HG02884 (cell line): Measurements from ENCODE around the gene STMP1.
A peak's percentile ranks its signal among the peaks of the same experiment; 100 is the strongest.
"Not testable (repeated sequence)": the region's sequence is repeated elsewhere in the genome, so short reads cannot be mapped to it uniquely, and the experiment has no call there.

Source experiments
- ATAC-seq: cut with Tn5 transposase; IDR thresholded peaks from one replicate; pipeline ENCODE4 v1.9.1; 2021; ENCODE audit warnings: mild to moderate bottlenecking, moderate library complexity; ENCODE audit not compliant: unreplicated experiment

The STMP1 gene

DNA sequence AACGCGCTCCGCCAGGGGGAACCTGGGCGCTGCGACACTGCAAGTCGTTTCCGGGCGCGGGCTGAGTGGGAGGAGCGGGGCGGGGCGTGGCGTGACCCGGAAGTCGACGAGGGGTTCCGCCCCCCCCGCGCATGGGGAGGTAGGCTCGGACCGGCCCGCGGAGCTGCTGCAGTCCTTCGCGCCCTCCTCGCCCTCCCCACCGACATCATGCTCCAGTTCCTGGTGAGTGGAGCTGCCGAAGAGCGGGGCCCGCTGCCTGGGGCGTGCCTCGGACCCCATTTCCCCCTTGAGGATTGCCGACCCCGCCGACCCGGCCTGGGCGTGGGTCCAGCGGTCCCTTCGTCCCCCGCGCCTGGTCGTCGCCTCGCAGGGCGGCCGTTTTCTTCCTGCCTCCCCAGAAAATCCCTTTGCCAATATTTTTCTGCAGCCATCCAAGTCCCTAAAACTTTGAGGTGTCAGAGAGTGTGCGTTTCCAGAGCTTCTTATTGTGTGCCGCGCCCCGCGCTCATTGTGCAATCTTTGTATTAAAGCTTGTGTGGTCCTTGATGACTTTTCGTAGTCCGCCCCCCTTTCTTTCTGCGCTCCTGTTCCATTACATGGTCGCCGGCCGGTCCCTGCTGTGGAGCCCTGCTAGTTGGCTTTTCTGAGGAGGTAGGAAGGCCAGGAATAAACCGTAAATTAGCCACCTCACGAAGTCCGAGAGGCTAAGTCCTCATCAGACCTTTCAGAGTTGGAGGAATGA, at the start of gene STMP1:
Gene STMP1 (plus strand): TSS at position 142 of the 742 bp plus-strand sequence.
- peak; percentile 85 for ATAC-seq

DNA sequence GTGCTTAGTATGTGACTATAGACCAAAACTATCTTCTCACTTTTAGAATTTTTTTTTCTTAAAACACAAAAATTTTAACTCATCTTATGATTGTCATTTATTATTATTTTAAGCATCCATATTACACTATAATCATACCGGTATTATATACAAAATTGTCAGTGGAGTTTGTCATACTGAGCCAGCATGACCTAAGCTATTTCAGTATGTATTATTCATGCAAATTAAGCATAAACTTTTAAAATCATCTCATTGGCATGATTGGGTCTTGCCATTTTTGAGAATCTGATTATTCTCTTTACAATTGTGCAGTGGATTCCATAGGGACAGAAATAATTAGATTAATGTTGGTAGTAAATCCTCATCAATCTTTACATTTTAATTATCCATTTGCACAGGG, 46.2 kb upstream of the STMP1 start:
- ATAC-seq = no peak

DNA sequence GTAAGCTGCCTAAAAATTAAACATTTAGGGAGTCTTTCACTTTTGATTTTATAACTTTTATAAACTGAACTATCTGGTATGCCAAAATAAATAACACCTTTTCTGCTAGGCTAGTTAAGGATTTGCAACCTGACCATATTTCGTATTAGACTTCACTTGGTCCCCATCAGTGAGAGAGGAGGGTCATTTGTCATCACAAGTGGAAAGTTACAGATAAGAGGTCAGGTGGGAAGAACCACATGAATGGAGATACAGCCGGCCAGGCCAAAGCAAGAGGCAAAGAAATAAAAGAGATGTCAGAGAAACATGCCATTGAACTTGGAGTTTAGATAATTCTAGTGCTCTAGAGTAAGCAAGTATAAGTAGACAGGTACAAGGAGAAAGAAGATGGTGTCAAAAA, 44.5 kb upstream of the STMP1 start:
- no peak for ATAC-seq

DNA sequence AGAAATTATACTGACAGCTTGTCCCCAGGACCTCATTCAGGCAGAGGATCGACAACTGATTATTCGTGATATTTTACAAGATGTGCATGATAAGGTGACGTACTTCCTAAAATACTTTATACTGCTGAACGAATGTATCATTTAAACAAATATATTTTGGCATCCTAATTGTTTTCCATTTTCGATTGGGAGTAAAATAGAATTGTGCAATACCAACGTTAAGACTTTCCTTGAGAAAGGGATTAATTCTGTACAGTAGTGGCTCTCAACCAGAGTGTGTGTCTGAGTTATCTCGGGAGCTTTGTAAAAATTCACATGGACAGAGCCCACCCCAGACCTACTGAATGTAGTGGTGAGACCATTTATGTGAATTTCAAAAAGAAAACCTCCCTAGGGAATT, 43.8 kb upstream of the STMP1 start:
- no peak for ATAC-seq

DNA sequence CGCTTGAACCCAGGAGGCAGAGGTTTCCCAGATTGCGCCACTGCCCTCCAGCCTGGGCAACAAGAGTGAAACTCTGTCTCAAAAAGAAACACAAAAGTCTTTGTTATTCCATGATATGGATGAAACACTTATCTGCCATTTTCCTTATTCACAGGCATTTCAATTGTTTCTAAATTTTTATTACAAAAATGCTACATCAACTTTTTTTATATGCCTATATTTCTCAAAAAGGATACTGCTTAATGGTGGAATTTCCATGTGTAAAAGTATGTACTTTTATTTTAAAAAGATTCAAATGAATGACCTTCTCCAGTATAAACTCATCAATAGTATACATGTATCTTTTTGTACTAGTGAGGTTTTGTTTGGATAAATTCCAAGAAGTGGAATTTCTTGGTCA, 41.9 kb upstream of the STMP1 start:
- no peak for ATAC-seq

DNA sequence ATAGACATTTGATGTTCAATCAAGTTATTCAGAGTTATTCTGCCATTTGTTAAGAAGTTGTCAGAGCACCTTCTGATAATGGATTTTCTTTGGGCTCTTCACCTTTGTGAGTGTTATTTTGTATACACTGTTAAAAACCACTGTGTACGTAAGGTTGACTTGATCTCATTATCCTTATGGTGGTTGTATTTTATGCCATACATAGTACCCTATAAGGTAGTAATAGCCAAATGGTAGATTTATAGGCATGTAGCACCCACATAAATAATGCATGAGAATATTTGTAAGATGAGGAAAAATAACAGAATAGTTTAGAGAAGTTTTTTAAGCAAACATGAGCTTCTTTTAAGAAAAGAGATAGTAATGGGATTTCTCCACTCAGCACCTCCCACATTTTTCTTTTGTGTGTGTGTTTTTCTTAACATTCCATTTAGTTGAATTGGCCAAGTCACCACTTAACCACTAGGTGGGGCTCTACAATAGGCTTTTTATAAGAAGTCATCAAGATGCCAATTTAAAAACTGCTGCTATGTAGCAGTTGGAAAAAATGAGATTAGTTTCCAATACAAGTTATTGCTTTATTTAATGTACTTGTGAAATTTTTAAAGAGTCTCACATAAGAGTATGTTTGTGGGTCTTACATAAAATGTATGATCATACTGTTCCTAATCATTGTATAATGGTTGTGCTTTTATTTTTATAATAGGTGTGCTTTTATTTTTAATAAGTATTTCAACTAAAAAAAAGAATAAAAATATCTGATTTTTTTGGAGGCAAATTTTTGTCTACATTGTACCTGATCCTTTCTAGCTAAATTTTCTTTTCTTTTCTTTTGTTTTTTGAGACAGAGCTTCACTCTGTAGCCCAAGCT, 41.1 kb upstream of the STMP1 start:
- no peak for ATAC-seq

DNA sequence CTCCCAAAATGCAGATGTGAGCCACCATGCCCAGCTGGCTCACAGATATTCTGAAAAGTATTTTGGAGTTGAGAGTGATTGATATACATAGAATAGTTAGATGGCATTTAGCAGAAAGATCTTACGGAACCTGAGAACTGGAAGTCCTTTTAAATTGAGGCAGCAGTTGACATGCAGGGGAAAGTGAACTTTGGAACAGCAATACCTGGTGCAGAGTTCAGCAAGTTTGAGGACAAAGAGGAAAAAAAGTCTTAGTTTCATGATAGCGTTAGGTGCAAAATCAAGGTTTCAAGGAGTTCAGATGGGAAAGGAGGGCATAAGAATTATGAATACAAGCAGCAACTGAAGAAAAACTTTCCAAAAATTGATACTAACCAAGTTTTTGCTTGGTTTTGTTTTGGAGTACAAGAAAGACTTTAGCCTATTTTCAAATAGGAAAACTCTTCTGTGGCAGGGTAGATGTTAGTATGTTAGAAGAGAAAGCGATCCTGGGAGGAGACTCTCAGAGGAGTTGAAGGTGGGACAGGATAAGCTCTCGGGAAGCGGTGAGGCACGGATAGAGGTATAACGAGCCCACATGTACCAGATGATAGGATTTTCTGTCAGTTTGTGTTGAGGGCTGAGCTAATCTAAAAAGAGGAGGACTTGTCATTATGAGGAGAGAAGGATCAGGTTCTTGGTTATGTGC, 28.0 kb upstream of the STMP1 start:
- ATAC-seq = no peak

DNA sequence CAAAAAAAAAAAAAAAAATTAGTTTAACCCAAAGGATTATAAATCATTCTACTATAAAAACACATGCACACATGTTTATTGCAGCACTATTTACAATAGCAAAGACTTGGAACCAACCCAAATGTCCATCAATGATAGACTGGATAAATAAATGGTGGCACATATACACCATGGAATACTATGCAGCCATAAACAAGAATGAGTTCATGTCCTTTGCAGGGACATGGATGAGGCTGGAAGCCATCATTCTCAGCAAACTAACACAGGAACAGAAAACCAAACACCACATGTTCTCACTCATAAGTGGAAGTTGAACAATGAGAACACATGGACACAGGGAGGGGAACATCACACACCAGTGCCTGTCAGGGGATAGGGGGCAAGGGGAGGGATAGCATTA, 22.6 kb upstream of the STMP1 start:
- not testable (repeated sequence) for ATAC-seq

DNA sequence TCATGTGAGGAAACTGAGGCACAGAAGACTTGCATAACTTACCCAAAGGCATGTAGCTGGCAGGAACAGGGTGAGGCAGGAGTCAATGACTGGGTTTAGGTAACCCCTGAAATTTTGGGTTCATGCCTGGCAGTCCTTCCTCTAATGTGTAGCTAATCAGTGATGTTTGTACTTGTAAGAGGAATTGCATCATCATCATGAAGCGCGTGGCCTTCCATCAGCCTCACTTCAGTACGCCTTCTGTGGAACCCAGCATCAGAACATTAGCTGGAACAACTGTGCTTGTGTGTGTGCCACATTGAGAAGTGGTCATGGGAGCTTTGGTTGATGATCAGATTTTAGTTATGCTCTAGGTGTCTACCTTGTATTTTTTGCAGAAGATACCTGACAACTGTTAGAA, 18.2 kb upstream of the STMP1 start:
- no peak for ATAC-seq

DNA sequence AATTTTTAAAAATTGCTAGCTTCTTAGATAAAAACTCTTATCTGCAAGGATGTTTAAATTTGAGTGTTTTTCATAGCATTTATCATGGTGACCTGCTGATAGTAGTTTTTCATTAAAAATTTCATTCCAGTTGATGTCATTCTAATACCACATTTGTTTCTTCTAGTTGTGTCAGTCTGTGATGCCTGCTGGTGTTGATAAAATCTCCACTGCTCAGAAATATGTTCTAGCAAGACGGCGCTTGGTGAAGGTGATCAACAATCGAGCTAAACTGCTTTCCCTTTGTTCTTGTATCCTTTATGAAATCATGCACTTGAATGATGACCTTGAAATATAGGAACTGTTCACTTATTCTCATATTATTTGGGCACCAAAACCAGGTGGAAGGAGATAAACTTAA, 17.6 kb upstream of the STMP1 start:
- ATAC-seq = no peak

DNA sequence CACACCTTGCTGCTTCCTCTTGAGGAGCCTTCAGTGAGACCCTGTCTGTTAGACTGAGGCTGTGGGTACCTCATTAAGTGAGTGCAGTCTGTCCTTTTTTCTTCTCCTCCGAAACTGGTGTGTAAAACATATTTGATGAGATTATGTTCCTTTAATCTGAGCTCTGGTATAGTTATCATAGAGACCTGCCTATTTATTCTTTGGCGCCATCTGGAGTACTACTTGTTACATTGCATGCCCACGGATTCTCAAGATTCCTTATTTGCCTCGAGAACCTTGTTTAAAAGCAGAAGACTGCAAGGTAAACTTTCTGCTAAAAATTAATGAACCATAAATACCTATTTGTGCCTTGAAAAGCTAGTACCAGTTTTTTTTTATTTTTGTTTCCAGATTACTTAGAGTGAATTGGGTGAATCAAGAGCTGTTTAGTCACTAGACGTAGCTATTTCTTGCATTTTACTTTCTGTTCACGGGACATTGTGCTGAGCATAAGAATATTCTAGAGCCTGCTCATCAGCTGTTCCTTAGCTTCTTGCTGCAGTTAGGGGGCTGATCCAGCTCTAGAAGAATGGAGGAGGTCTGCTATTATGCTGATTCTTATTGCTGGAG, 16.9 kb upstream of the STMP1 start:
- ATAC-seq = no peak

DNA sequence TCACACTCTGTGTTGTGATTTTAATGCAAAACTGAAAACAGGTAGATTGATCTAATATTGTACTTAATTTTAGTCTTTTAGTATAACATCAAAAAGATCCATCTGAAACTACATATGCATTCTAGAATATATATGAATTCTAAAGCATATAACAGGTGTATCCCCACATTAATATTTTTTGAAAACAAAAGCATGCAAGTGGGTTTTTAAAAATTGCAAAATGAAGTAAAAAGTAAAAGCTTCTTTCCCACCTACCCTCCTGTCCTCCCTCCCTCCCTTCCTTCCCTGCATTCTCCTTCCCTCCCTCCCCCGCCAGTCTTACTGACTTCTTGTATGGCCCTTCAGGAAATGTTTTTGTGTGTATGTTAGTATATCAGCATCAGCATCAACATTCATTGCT, 14.6 kb upstream of the STMP1 start:
- no peak for ATAC-seq

DNA sequence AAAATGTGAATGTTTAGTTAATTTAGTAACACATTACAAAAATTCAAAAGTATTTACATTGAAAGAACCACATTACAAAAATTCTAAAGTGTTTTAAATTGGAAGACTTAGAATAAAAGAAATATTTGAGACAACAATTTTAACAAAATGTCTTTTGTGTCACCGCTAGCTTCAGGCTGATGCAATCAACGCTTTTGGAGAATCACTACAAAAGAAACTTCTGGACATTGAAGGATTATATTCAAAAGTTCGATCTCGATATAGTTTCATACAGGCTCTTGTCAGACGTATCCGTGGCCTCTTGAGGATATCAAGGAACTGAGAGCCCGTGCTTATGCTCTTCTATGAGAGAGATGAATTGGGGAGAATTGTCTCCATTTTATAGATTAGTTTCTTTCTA, 14.1 kb upstream of the STMP1 start:
- ATAC-seq = no peak

DNA sequence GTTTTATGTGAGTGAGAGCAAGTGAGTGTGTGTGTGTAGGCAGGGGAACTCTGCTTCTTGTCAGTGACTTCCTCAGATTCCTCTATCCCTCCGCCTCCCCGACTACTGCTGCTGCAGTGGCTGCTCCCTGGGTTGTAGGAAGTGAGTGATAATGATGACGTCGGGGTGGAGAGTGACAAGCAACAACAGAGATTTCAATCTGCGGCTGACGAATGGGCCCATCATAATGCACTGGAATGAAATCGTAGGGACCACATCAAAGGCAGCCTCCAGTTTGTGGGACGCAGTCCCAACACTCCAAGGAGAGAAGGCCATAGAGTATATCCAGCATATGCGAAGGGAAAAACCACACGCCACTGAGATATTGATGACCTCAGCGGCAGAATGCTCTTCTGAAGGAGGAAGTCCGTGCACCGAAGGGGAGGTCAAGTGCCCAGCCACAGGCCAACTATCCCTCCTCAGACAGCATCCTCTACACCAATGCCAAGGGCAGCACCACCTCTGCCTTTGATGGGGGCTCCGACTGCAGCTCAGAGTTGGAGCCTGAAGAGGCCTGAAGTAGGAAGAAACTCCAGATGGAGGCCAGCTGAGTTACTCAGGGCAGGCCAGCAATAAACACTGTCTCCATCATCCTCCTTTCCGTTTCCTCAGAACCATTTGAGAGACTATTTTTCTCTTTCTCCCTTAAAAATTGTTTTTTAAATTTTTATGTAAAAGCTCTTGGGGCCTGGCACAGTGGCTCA, 11.3 kb upstream of the STMP1 start:
- no peak for ATAC-seq

DNA sequence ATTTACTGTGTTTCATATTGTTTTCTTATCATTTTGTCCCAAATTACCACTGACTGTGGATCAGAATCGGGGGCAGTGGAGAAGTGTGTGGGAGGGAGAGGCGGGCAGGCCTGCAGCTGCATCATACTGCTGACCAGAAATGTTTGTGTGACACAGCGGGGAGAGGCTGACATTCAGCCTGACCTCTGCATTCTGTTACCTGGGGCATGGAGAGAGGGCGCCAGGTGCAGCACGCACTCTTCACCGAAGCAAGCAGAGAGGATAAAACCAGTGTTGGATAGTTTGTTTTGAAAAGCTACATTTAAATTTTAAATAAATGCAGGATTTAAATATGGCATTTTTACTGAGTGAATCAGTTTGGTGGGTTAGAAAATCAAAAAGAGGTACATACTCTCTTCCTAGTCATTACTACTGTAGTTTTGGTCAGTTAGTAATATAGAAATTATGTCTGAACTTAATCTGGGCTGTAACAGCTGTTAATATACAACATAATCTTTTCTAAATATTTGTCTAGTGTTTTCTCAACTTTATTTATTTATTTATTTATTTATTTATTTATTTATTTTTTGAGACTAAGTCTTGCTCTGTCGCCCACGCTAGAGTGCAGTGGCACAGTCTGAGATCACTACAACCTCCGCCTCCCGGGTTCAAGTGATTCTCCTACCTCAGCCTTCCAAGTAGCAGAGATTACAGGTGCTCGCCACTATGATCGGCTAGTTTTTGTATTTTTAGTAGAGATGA, 8.8 kb upstream of the STMP1 start:
- no peak for ATAC-seq

DNA sequence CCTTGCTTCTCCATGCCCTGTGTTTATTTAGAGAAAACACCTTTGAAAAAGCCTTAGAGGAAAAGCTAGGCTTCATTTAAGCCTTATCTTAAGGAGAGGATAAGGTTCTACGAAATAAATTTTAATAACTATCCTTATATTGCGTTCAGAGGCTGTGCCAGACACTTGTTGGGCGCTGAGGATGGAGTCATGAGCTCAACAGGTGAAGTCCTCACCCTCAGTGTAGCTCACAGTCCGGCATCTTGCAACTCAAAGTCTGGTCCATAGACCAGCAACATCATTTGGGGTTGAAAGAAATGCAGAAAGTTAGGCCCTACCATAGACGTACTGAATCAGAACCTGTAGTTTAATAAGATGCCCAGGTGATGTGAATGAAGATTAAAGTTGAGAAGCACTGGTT, 3.8 kb upstream of the STMP1 start:
- ATAC-seq = no peak

DNA sequence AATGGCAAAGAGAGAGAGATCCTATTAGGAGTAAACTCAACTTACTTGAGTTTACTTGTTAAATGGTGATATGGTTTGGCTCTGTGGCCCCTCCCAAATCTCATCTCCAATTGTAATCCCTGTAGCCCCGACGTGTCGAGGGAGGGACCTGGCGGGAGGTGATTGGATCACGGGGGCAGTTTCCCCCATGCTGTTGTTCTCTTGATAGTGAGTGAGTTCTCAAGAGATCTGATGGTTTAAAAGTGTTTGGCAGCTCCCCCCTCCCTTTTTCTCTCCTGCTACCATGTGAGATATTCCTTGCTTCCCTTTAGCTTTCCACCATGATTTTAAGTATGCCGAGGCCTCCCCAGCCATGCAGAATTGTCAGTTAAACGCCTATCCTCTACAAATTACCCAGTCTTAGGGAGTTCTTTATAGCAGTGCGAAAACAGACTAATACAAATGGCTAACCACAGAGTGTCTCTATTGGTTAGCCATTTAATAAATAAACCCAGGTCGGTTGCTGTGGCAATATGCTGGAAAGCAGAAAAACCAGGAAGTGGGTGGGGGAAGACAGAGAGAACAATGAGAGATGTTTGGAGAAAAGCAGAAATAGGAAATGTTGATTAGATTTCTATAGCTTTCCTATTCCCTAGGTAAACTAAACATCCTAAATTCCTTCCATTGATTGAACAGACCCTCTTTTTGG, 3.0 kb upstream of the STMP1 start:
- ATAC-seq = no peak

DNA sequence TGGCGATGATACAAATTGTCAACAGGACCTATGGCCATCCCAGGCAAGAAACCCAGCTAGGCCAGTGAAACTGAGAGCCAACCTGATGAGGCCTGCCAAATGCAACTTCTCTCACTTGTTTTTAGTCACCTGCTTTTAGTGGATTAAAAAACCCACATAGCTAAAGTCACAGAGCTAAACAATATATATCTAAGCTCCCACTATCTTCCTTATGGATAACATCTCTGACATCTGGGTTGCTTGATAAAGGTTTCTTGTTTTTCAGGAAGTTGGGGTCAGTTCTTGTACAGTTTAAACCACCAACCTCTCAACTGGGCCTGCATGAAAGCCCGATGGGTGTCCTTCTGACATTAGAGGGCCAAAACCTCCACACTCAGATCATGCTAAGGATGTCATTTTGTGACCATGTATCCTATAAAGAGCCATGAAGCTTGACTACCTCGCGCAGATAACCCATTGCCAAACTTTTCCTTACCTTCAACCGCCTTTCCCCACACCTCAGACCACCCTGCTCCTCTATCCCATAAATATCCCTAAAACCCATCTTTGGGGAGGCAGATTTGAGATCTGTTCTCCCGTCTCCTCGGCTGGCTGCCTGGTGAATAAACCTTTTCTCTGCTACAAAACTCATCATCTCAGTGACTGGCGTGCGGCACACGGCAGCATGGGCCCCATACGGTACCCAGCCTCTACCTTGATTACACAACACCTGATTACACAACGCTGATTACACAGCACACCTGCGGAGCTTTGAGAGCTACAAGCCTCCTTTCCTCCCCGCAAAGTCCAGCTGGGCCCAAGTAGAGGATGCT, 797 bp upstream of the STMP1 start:
- no peak for ATAC-seq

DNA sequence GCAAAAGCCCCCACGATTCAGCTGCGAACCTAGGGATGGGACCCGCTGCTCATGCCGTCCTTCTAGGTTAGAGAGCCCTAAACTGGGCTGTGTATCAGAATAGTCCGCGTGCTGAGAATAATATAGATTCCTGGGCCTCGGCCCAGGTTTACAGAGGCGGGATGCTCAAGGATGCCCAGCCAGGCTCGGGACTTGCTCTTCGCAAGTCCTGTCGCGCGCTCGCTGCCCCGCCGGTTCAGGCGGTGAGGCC, 266 bp upstream of the STMP1 start:
- ATAC-seq = no peak
